HS-27A (cell line): Measurements from ENCODE around the gene MXD1.
"Not testable (repeated sequence)": the region's sequence is repeated elsewhere in the genome, so short reads cannot be mapped to it uniquely, and the experiment has no call there.

Experiments
- DNase-seq: peaks from one replicate; pipeline ENCODE4 v3.0.0-alpha.2; 2012; ENCODE audit warnings: low read depth, missing footprints

MXD1 gene

DNA sequence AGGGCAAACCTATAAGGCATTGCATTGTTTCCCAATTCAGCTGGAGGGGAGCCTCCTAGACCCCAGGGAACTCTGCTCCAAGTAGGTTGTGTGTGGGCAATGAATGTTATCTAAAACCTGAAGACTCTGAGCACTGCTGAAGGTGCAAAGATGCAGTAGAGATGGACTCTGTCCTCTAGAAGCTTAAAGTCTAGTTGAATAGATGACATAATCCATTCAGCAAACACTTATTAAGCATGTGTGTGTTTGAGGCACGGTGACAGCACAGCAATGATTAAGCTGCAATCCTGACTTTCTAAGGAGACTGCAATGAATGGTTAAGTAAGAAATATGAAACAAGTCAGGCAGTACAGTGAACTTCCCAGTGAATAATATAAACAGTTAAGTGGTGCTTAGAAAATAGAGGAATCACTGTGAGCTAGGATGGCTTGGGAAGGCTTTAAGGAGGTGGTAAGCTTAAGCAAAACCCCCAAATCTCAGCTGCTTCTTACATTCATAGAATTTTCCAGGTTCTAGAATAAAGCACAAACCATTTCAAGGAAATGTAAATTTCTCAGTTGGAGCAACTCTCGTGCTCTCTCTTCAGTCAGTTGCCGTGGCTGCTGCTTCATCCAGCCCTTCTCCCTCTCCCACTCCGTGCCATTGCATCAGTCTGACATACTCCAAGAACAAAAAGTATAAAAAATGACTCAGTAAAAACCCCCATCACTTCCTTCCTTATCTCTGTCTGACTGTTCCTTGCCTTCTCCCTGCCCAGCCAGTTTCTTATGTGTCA, 19.1 kb downstream of the MXD1 start:
- DNase-seq, result no peak

DNA sequence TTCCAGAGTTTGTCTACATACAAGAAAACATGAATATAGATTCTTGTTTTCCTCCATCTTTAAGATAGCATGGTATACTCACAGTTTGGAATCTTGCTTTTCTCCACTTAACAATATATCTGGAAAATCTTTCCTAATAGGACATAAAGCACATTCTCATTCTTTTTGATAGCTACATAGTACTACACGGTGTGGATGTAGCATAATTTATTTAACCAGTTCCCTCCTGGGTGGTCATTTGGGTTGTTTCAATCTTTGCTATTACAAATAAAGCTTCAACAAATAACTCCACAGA, 19.7 kb downstream of the MXD1 start:
- no peak for DNase-seq

DNA sequence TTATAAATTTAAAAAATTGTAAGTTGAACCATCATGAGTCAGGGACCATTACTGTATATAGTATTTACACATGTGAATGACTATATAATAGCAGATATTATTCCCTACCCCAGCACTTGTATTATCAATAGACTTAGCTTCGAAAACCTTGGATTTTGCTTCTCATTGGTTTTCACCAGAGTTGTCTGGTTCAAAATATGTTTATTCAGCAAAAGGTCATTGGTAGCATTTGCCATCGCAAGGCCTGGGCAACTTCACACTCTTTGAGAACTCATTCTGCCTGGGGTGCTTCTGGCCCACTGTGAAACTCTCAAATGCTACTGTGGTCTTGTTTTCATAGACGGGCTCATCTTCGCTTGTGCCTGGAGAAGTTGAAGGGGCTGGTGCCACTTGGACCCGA, 20.1 kb downstream of the MXD1 start:
- DNase-seq, result no peak

DNA sequence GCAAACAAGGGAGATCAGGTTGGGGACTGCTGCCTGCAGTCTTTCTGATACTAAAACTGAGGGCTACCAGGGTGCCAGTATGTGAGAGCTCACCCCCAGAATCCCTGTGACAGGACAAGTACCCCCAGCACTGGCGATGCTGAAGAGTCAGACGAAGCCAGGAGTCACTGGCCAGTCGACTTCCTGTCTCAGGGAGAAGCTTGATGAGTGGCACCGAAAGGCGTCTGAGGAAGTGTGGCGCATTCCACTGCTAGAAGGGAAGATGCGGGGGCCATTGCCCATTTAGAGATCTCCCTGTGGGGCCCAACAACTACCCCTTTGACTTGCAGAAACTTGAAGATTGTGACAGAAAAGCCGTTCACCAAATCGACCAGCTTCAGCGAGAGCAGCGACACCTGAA, 22.0 kb downstream of the MXD1 start:
- DNase-seq, result no peak

DNA sequence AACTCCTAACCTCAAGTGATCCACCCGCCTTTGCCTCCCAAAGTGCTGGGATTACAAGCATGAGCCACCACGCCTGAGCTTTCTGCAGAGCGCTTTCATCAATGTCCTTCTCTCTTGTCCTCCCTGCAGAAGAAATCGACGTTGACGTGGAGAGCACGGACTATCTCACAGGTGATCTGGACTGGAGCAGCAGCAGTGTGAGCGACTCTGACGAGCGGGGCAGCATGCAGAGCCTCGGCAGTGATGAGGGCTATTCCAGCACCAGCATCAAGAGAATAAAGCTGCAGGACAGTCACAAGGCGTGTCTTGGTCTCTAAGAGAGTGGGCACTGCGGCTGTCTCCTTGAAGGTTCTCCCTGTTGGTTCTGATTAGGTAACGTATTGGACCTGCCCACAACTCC, 23.1 kb downstream of the MXD1 start:
- DNase-seq, result no peak

DNA sequence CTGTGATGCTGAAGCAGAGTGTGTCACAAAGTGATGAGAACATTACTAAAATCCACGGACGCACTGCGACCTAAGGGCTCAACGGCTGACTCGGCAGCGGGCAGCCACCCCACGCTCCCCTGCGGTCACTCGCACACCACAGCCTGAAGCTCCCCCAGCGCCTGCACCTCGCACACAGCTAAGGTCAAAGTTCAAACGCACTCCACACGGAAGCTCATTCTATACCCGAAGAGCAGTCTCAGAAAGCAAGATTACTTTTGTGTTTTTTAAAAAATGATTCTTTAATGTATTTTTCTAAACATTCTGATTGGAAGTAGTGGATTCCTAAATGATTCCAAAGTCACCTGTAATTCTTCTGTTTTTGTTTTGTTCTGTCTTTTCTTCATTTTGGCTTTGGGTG, 24.8 kb downstream of the MXD1 start:
- no peak for DNase-seq

DNA sequence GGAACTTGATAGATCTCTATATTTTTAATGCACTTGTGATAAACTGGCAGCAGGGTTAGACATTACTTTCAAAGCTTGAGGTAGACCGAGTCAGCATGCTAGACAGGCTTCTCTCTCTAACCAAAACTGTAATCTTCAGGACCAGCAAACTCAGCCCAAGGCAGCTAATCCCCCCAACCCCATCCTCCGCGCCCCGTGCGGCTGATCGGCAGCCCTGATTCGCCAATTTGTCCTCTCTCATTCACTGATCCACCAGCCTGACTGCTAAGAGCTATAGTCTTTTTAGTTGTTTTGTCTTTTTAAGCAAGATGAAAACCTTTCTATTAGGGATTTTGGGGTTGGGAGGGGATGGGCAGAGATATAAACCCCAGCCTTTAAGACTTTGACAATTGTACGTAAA, 25.8 kb downstream of the MXD1 start:
- DNase-seq, result no peak

DNA sequence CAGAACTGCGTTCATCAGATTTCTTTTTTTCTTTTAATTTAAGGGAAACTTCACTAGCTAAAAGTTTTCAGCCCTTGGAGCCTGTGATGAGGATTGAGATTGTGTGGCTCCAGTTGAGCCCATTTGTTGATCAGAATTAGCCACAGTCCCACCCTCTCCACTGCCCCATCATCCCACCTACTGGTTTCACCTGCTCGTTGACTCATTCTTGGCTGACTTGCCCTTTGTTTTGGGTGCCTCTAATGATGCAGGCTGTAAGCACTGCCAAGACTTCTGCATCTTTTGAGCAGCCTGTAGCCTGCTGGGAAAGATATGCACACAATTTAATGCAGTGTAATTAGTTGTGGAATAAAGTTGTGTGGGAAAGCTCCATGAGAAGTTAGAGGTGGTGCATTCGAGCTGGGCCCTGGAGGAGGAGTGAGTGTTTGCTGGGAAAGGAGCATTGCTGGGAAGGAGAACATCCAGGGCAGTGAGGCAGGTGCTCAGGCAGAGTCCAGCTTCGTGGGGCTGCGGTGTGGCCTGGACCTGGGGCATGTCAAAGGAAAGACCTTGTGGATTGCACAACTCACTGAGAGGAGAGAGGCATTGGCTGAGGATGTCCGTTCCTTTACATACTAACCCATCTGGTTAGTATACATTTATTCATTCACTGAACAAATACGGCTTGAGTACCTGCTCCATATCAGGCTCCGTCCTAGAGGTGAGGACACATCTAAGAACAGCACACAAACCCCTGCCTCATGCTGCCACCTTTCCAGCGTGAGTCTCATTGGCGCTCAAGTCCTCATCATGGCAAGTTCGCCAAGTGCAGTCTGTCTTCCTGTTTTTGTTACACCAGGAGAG, 28.3 kb downstream of the MXD1 start:
- DNase-seq, result no peak

DNA sequence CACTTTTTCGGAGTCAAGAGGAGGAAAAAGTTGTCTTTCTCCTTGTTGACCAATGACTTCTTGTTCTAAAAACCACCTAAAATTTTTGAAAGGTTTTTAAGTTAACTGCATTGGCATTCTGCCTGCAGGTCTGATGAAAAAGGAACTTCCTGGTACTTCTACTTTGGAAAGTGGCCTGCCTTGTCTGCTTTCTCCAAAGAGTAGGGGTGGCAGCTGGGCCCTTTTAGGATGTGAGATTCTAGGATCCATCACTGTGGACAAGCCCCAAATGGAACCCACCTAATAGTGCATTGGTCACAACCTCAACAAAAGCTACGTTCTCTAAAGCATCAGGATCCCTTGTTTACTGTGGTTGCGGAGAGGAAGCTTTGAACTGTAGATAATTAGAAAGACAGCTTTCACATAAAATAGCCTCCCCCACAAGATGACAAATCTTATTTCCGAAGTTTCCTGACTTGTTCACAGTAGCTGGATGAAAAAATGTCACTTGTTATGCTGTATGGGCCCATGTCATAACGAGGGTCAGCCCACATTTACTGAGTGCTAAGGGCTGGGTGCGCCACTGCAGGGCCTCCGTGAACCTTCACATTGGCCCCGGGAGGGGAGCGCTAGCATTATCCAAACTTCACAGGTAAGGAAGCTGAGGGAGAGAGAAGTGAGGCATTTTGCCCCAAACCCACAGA, 29.1 kb downstream of the MXD1 start:
- DNase-seq, result no peak

DNA sequence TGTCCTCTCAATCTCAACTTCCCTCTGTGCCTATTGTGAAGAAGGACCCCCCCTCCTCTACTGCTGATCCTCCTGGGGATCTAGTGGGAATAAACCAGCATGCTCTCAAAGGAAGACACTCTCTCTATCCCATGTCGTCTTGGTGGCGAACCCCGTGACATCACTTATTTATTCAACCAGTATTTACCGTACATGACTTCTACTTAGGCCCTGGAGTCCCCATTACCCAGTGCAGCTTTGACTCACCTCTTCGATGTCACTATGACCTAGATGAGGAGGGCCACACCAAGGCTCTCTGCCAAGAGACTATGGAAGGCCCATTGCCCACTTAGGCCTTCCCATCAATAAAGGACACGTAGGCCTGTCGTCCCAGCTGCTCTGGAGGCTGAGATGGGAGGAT, 29.8 kb downstream of the MXD1 start:
- no peak for DNase-seq

DNA sequence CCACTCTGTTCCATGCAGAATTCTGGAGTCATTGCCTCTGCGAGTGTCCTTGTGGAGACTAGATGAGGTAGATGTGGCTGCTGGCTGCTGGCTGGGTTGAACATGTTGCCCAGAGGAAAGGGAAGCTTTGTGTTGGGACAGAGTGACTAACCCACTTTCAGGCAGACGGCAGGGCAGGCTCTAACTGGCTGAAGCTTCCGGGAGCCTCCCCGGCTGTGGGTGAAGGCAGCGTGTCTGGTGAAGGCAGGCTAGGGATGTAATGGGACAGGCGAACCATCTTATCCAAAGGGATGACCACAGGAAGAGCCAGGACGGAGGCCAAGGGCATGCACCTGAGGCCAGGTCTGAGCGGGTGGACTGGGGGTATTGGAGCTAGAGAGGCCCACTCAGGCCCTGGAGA, 30.5 kb downstream of the MXD1 start:
- no peak for DNase-seq

DNA sequence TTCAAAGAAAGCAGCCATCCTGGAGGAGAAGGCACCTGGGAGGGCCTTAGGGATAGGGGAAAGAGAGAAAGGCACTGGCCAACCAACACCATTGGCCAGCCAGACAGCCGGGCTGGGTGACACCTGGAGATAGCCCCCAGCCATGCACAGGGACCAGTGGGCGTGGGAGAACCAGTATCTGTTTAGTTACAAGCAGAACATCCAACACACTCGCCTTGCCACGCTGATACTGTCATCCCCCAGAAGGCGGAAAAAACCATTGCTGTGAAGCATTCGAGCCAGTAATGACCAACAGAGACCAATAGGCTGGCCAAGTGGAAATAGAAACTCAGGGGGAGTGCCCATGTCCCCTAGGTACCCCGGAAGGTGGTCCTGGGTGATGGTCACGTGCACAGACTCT, 31.0 kb downstream of the MXD1 start:
- DNase-seq, result no peak

DNA sequence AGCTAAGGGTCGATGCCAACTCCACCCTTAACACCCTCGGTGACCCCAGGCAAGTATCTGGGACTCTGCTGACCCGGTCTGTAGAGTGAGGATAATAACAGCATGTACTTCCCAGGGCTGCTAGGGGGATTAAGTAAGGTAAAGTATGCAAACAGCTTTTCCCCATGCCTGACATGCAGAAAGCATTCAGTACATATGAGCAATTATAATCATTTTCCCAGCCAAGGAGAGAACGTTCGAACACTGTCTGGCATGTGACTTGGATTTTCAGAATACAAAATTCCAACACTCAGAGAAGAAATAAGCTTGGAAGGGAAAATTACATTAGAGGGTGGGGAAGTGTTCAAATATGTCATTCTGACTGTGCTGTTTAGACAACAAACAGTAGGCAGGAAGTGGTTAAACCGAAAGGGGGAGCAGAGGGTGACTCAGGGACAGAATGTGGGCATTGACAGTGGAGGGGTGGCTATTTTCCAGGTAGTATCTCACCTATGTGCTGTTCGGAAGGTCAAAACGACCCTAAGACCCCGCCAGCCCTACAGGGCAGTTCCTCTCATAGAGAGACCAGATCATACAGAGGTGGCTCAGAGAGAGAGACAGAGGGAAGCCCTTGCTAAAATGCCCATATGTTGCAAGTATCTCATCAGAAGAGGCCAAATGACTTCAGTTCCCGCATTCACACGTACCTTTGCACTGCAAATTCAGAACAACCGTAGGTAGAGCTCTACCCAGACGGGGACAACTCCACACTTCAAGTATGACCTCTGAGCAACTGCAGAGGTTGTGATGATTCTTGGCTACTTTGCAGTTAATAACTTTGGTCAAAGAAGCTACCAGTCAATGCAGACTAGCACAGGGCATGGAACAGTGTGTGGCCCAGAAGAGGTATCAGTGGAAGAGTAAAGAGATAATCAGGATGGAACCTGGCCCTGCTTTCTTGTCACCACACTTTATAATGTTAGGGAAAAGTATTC, 31.7 kb downstream of the MXD1 start:
- peak; percentile 14 for DNase-seq

DNA sequence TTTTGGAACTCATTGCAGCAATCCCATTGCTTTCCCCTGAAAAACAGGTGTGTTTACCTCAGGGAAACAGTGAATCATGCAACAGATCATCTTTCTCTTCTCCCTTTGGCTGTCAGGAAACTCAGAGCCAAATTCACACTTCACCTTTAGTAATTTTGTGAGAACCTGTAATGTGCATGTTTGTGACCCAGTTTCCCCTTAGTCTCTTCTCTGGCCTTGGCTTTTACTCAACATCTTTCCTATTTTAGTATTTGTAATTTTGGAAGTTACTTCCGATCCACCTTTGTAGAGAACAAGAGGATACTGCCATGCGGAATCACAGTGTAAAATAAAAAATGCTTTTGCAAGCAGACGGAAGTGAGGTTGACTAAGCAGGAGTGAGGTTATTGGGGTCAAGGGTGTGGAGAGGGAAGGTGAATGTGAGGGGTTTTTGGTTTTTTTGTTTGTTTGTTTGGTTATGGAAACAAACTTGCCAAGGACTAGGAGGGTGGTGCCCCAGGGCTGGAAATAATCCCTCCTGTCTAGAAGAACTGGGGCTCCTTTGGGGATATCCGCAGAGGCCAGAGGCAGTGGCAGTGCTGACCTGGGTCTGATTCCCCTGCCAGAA, 32.5 kb downstream of the MXD1 start:
- DNase-seq, result no peak

DNA sequence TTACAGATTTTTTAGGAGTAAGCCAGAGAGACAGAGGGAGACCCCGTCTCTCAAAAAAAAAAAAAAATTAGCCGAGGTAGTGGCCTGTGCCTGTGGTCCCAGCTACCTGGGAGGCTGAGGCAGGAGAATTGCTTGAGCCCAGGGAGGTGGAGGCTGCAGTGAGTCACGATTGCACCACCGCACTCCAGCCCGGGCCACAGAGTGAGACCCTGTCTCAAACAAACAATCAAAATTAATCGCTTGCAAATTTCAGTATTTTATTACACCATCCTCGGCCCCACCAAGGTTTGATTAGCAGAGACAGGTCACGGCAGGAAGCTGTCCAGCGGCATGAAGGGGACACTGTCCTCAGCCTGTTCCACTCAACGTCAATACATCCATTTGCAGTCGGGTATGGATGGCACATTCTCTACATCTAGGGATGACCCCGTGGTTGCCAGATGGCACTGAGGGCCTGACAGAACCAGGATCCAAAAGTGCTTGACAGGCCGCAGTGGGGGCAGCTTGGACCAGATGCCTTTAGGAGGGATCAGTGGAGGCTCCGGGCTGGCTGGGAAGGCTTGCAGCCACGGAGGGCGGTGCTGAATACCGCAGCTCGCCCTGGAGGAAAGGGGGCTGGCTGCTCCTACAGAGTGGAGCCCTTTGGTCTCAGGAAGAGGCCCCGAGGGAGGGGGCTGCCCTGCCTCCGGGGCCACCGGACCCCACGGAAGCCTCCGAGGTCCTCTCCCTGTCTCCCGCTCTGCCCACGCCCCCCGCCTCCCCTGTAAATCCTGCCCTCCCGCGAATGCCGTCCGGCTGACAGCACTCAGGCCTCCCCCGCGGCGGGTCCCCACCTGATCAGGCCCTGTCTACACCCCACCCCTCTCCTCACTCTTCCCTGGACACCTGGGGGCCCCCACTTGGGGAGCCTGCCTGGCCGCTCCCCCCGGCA, 33.4 kb downstream of the MXD1 start:
- DNase-seq, result no peak

DNA sequence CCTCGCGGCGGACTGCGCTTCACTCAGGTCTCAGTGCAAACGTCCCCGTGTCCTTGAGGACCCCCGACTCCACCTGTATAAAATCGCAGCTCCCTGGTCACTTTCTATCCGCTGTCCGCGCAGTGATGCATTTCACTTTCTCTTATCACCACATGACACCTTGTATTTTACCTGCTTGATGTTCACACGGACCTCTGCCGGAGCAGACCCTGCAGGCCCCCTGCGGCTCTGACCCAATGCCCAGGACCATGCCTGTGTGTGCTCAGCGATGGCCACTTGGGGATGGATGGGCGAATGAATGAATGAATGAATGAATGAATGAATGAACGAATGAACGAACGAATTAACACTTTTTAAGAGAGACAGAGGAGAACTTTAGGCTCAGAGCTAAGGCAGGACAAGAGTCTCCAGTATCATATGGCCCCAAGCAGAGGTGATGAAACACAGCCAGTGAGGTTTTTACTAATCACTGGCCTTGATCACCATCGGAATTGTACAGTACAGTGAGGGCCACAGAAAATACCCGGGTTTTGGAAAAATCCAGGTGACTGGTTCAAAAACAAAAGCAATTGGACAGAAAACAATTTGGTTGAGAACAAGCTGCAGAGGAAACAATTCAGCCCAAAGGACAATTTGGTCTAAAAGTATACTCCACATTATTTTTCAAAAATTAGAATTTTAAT, 34.2 kb downstream of the MXD1 start:
- DNase-seq, result no peak

DNA sequence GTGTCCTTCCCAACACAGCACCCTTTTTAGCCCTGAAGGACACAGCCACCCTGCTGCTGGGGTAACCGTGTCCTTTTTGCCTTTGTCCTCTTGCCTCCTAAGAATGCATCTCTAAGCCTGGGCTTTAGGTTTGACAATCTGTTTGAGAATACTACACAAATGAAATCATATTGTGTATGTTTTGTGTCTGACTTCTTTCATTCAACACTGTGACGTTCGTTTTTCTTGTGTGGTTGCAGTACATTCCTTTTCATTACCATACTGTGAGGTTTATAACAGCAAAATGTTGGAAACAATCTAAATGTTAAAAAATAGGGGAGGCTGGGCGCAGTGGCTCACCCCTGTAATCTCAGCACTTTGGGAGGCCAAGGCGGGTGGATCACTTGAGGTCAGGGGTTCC, 35.3 kb downstream of the MXD1 start:
- DNase-seq, result no peak

DNA sequence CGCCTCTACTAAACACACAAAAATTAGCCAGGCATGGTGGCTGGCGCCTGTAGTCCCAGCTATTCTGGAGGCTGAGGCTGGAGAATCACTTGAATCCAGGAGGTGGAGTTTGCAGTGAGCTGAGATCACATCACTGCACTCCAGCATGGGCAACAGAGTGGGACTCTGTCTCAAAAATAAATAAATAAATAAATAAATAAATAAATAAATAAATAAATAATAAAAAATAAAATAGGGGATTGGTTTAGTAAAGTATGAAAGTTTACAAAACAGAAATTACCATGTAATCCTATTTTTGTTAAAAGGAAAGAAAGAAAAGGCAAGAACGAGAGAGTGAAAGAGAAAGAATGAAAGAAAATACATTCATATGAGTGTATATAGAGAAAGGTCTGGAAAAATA, 35.8 kb downstream of the MXD1 start:
- not testable (repeated sequence) for DNase-seq

DNA sequence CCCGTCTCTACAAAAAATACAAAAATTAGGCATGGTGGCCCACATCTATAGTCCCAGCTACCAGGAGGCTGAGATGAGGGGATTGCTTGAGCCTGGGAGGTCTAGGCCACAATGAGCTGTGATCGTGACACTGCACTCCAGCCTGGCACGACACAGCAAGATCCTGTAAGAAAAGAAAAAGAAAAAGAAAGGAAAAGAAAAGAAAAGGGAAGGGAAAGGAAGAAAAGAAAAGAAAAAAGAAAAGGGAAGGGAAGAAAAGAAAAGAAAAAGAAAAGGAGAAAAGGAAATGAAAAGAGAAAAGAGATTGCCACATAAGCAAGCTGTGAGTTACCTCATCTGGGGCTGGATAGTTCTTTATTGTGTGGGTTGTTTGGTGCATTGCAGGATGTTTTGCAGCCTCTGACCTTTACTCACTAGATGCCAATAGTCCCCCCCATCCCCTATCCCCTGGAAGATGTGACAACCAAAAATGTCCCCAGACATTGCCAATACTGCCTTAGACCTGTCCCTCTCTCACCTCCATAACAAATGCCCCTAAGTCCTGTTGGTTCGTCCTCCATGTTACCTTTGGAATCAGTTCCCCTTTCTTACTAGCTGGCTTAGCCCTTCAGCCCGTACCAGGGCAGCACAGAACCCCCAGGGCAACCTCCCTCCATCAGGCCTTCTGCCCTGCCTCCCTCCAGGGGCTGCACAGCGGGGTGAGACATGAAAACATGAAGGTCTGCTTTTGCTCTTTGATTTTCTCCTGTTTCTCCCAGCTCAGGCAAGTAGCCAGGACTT, 37.6 kb downstream of the MXD1 start:
- no peak for DNase-seq
